Lower leg skin (tissue), 4 donors: ENCODE results near the gene COG2. TPM values are rescaled to one million over a fixed set of nuclear protein-coding genes. Genes with fewer than 3 reads are reported as not detected.

Experiments used
- DNase-seq, 2 donors: peaks; one replicate each; pipeline ENCODE4 v3.0.0-alpha.2; 2019; ENCODE audit warnings: low spot score in 2 of 2
- H3K4me3 ChIP-seq: fragments of 200-600 bp; sonication (generic); 2 replicates; pipeline ENCODE4 v1.5.1; 2017; ENCODE audit warnings: mild to moderate bottlenecking, low read depth; ENCODE audit not compliant: poor library complexity, severe bottlenecking
- CTCF ChIP-seq, 3 donors: fragments of 450-650 bp; IDR thresholded peaks; one replicate each; pipeline ENCODE4 v1.5.1; 2016; ENCODE audit warnings: antibody characterized with exemption in 3 of 3, mild to moderate bottlenecking in 3 of 3, moderate library complexity in 2 of 3
- POLR2A ChIP-seq, 2 donors: fragments of 450-650 bp; IDR thresholded peaks; one replicate each; pipeline ENCODE4 v1.6.1; 2016 to 2017; ENCODE audit warnings: antibody characterized with exemption in 2 of 2, mild to moderate bottlenecking in 1 of 2, moderate library complexity in 1 of 2
- WGBS, 2 donors: methylation state at CpG; one replicate each; pipeline ENCODE4 v1.1.5; 2018; 5-methylcytosine and 5-hydroxymethylcytosine counted together
- intact Hi-C: fragments of 100-400 bp; cut with DNase I; formaldehyde crosslinking; loops from one replicate; pipeline ENCODE4 v1.15.0; 2023; ENCODE audit warnings: low total_unique reads
- total RNA-seq, 4 donors: library from RNA; depleted of rRNA; stranded (reverse); fragments of >200 nt; gene quantifications; one replicate each; pipeline ENCODE4 v1.1.0, GENCODE V29; 2016

The COG2 gene
- total RNA-seq, 4 donors from 2014 or later: 16.9 to 25.4 (median 23.1) TPM

DNA sequence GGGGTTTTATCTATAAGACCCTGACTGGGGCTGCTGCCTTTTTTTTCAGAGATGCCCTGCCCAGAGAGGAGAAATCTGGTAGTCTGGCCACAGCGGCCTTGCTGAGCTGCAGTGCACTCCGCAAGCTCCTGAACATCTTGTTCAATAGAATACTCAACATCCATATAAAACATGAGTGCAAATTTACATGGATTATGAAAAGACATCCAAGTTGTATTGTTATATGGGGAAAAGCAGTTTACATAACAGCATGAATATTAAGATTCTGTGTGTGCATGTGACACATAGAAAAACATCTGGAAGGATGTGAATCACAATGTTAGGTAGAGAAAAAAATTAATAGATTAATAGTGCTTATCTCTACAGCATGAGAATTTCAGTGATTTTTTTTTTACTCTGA, 16.4 kb downstream of the COG2 start:
- TF ChIP-seq CTCF (IDR thresholded peaks at IDR 0.05) (no peak), POLR2A (IDR thresholded peaks at IDR 0.05) (no peak)
- intact Hi-C loops: no loop called here
- 96 to 100% methylated on average over 2 of the region's 2 CpGs for WGBS, 2 donors
- no peak overlapping the region for H3K4me3 ChIP-seq
- no peak for DNase-seq

DNA sequence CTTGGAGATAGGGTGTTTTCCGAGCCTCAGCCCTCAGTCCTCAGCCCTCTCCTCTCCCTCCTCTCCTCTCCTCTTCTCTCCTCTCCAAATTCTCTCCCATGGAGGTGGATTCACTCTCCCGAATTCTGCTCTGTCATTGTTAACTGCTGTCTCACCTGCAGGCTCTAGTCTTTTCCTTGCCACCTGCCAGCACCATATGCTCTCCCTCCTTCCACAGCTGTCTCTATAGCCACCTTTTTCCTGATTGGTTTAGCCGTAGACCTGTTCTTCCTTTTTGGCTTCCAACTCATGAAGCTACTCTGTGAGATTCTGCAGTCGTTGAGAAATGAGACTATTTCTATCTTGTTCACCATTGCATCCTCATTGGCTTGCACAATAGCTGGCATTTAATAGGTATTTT, 19.7 kb downstream of the COG2 start:
- TF ChIP-seq POLR2A (IDR thresholded peaks at IDR 0.05) (no peak), CTCF (IDR thresholded peaks at IDR 0.05) (no peak)
- intact Hi-C loops: no loop called here
- 82 to 84% methylated on average over 4 of the region's 4 CpGs for WGBS, 2 donors
- no peak for DNase-seq
- H3K4me3 ChIP-seq: no peak overlapping the region

GRCh38 chr1:230668227-230668626, 25.9 kb downstream of the COG2 start:
- H3K4me3 ChIP-seq: no peak overlapping the region
- WGBS, 2 donors: 93% methylated on average over 6 of the region's 6 CpGs
- no peak for DNase-seq
- TF ChIP-seq CTCF (IDR thresholded peaks at IDR 0.05) (no peak), POLR2A (IDR thresholded peaks at IDR 0.05) (no peak)
- intact Hi-C loops: no loop called here

GRCh38 chr1:230669543-230669942, 27.3 kb downstream of the COG2 start:
- intact Hi-C loops: no loop called here
- no peak for DNase-seq
- no peak for TF ChIP-seq CTCF (IDR thresholded peaks at IDR 0.05)
- H3K4me3 ChIP-seq: no peak overlapping the region
- 88 to 94% methylated on average over 8 of the region's 8 CpGs for WGBS, 2 donors

GRCh38 chr1:230674581-230674980, 32.3 kb downstream of the COG2 start:
- TF ChIP-seq CTCF (IDR thresholded peaks at IDR 0.05): no peak
- no peak for TF ChIP-seq POLR2A (IDR thresholded peaks at IDR 0.05)
- WGBS, 2 donors: 95 to 97% methylated on average over 2 of the region's 2 CpGs
- DNase-seq: no peak
- H3K4me3 ChIP-seq: no peak overlapping the region
- intact Hi-C loops: no loop called here

GRCh38 chr1:230677200-230677599, 34.9 kb downstream of the COG2 start:
- 92 to 100% methylated on average over 1 of the region's 1 CpG for WGBS, 2 donors
- TF ChIP-seq POLR2A (IDR thresholded peaks at IDR 0.05) (no peak), CTCF (IDR thresholded peaks at IDR 0.05) (no peak)
- H3K4me3 ChIP-seq: no peak overlapping the region
- intact Hi-C loops: no loop called here
- DNase-seq: no peak
